BLaER1 treated with 17β-estradiol and CSF1 and Interleukin-3, amounts not matched to agents 10 nM and 100 nM (cell line): ENCODE measurements around the gene GRAMD2A.

ENCODE experiments used
- H3K27ac ChIP-seq, 11 experiments: shearing (Covaris generic); formaldehyde crosslinking; 2 replicates each; pipeline ENCODE4 v1.8.1; 2022
- H3K27me3 ChIP-seq, 11 experiments: shearing (Covaris generic); formaldehyde crosslinking; 2 replicates each; pipeline ENCODE4 v1.8.1; 2022
- H3K36me3 ChIP-seq, 11 experiments: shearing (Covaris generic); formaldehyde crosslinking; 2 replicates each; pipeline ENCODE4 v1.8.1; 2022
- H3K4me1 ChIP-seq, 10 experiments: shearing (Covaris generic); formaldehyde crosslinking; 2 replicates each; pipeline ENCODE4 v1.8.1; 2022
- H3K4me2 ChIP-seq, 11 experiments: shearing (Covaris generic); formaldehyde crosslinking; 2 replicates each; pipeline ENCODE4 v1.8.1; 2022
- H3K4me3 ChIP-seq, 10 experiments: shearing (Covaris generic); formaldehyde crosslinking; 2 replicates each; pipeline ENCODE4 v1.8.1; 2022
- H3K9ac ChIP-seq, 11 experiments: shearing (Covaris generic); formaldehyde crosslinking; 2 replicates each; pipeline ENCODE4 v1.8.1; 2022
- H3K9me3 ChIP-seq, 11 experiments: shearing (Covaris generic); formaldehyde crosslinking; replicated peaks in 1 of 11; 2 replicates each; pipeline ENCODE4 v1.8.1; 2022
- H4K20me1 ChIP-seq, 11 experiments: shearing (Covaris generic); formaldehyde crosslinking; 2 replicates each; pipeline ENCODE4 v1.8.1; 2022
- Cebpa-rat ChIP-seq, 11 experiments: shearing (Covaris generic); IDR thresholded peaks; 2 replicates each; pipeline ENCODE4 v1.8.1; 2022

GRAMD2A gene

GRCh38 chr15:72161361-72162132, 36.0 kb downstream of the GRAMD2A start:
- Histone ChIP-seq H3K9me3 (no peaks in the 10 kb centered on the region), H4K20me1 (no peaks in the 10 kb centered on the region), H3K9ac (no peak overlapping the region), H3K27ac (no peak overlapping the region), H3K27me3 (no peaks in the 10 kb centered on the region), H3K36me3 (no peaks in the 10 kb centered on the region), H3K4me1 (peaks cover 0 to 7% (median 0%) of the 10 kb centered on the region in 10 experiments; a peak in 4 of 20 replicates), H3K4me2 (no peak overlapping the region), H3K4me3 (no peak overlapping the region)
- no peak for TF ChIP-seq Cebpa-rat (IDR thresholded peaks at IDR 0.05)

DNA sequence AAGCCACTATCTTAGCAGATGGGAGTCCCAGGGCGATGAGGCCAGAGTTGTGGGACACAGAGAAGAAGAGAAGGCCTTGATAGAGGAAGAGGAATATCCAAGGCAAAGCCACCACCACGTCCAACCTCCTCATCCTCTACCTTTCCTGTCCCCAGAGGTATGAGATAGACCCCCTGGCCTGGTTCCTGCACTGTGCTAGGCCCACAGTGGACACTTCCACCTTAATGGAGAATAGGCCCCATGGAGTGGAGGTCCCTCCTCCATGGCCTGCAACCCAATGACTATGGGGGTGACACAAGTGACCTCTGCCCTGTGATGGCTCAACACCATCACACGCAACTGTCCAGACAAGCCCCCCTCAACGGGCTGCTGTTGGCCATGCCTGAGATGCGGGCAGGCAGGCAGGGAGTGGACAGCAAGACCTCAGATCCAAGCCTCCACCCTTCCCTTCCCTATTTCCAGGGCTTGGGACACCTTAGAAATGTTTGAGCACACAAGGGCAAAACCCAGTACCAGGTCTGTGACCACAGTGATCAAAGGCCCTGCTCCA, 36.8 kb downstream of the GRAMD2A start:
- no peak overlapping the region for H3K4me2 ChIP-seq
- H3K4me3 ChIP-seq = no peak overlapping the region
- H3K4me1 ChIP-seq = peaks cover 0 to 11% (median 0%) of the 10 kb centered on the region in 10 experiments; a peak in 5 of 20 replicates
- no peaks in the 10 kb centered on the region for H4K20me1 ChIP-seq
- H3K9ac ChIP-seq = no peak overlapping the region
- H3K27me3 ChIP-seq = no peaks in the 10 kb centered on the region
- no peaks in the 10 kb centered on the region for H3K36me3 ChIP-seq
- TF ChIP-seq Cebpa-rat (IDR thresholded peaks at IDR 0.05) = no peak
- no peak overlapping the region for H3K27ac ChIP-seq
- H3K9me3 ChIP-seq = no peaks in the 10 kb centered on the region

DNA sequence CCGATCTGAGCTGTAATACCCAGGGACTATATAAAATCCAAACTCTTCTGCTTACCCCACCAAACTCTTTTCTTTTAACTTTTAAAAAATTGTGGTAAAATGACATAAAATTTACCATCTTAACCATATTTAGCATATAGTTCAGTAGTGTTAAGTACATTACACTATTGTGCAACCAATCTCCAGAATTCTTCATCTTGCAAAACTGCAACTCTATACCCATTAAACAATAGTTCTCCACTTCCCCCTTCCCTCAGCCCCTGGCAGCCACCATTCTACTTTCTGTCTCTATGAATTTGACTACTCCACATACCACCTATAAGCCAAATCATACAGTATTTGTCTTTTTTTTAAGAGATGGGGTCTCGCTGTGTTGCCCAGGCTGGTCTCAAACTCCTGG, 40.7 kb downstream of the GRAMD2A start:
- H3K4me3 ChIP-seq = no peak overlapping the region
- no peaks in the 10 kb centered on the region for H3K27me3 ChIP-seq
- TF ChIP-seq Cebpa-rat (IDR thresholded peaks at IDR 0.05) = no peak

GRCh38 chr15:72155635-72156616, 41.7 kb downstream of the GRAMD2A start:
- H3K4me2 ChIP-seq = peak overlapping the region; percentile 23 to 73 (median 65); a peak in 21 of 22 replicates
- H4K20me1 ChIP-seq = no peaks in the 10 kb centered on the region
- no peaks in the 10 kb centered on the region for H3K9me3 ChIP-seq
- H3K9ac ChIP-seq = peak overlapping the region in 9 of 11 experiments; percentile 10 to 49 (median 35); a peak in 6 of 22 replicates
- H3K27ac ChIP-seq = peak overlapping the region in 2 of 11 experiments; percentile 11 to 27; a peak in 2 of 22 replicates
- H3K4me3 ChIP-seq = peak overlapping the region in 6 of 10 experiments; percentile 29 to 48 (median 39); a peak in 10 of 20 replicates
- no peaks in the 10 kb centered on the region for H3K36me3 ChIP-seq
- no peak for TF ChIP-seq Cebpa-rat (IDR thresholded peaks at IDR 0.05)
- H3K27me3 ChIP-seq = no peaks in the 10 kb centered on the region
- H3K4me1 ChIP-seq = peaks cover 0 to 11% (median 0%) of the 10 kb centered on the region in 10 experiments; a peak in 5 of 20 replicates

More for the DNA sequence above, 40.7 kb downstream of the GRAMD2A start:
- Histone ChIP-seq H3K36me3 (no peaks in the 10 kb centered on the region), H4K20me1 (no peaks in the 10 kb centered on the region), H3K9me3 (no peaks in the 10 kb centered on the region), H3K4me2 (no peak overlapping the region), H3K9ac (0 out of 22 replicates have a peak overlapping the region, but pooled peaks of 1 of the 11 experiments have one; percentile 39), H3K27ac (no peak overlapping the region), H3K4me1 (peaks cover 0 to 11% (median 0%) of the 10 kb centered on the region in 10 experiments; a peak in 5 of 20 replicates)

- Histone ChIP-seq H3K36me3 (no peaks in the 10 kb centered on the region), H3K27ac (no peak overlapping the region), H3K4me3 (no peak overlapping the region), H3K27me3 (no peaks in the 10 kb centered on the region), H3K4me1 (peaks cover 0 to 11% (median 0%) of the 10 kb centered on the region in 10 experiments; a peak in 5 of 20 replicates), H3K4me2 (peak overlapping the region in 4 of 11 experiments; percentile 65 to 73 (median 66); a peak in 5 of 22 replicates), H3K9me3 (no peaks in the 10 kb centered on the region), H4K20me1 (no peaks in the 10 kb centered on the region), H3K9ac (peak overlapping the region in 1 of 11 experiments; percentile 49; a peak in 1 of 22 replicates)
- TF ChIP-seq Cebpa-rat (IDR thresholded peaks at IDR 0.05) = no peak
Observed at GRCh38 chr15:72155003-72155621, 42.5 kb downstream of the GRAMD2A start.

GRCh38 chr15:72154316-72154715, 43.3 kb downstream of the GRAMD2A start:
- H3K9me3 ChIP-seq = no peaks in the 10 kb centered on the region
- H3K4me3 ChIP-seq = no peak overlapping the region
- H3K27ac ChIP-seq = no peak overlapping the region
- no peak overlapping the region for H3K4me2 ChIP-seq
- peaks cover 0 to 11% (median 0%) of the 10 kb centered on the region in 10 experiments; a peak in 5 of 20 replicates for H3K4me1 ChIP-seq
- H3K27me3 ChIP-seq = no peaks in the 10 kb centered on the region
- H4K20me1 ChIP-seq = no peaks in the 10 kb centered on the region
- H3K36me3 ChIP-seq = no peaks in the 10 kb centered on the region
- no peak for TF ChIP-seq Cebpa-rat (IDR thresholded peaks at IDR 0.05)
- no peak overlapping the region for H3K9ac ChIP-seq

DNA sequence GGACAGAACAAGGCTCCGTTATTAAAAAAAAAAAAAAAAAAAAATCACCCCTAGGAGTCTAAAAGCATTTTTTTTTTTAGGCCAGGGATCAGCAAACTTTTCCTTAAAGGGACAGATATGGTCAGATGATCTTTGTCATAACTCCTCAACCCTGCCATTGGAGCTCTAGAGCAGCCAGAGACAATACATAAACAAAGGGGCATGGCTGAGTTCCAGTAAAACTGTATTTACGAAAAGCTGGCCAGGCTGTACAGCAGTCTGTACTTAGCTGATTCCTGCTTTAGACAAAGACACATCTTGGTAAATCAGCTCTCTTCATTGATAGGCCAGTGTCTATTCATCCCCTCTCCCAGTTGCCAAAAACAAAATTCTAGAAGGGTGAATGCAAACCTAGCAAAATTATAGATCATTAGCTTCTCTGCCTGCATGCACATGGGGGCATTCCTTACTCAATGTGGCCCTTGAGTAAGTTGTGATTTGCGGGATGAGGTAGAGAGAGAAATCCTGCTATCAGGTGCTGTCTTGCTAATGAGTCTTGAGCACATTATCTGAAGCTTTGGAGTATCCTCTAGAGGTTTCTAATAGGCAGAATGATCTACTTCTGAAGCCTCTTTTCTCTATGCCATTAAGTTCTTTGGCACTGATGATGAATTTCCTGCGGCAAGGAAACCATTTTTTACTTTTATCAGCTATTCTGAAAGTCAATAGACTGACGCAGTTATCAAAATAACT, 44.2 kb downstream of the GRAMD2A start:
- TF ChIP-seq Cebpa-rat (IDR thresholded peaks at IDR 0.05) = no peak
- H4K20me1 ChIP-seq = no peaks in the 10 kb centered on the region
- H3K4me3 ChIP-seq = no peak overlapping the region
- no peak overlapping the region for H3K27ac ChIP-seq
- peaks cover 0 to 11% (median 0%) of the 10 kb centered on the region in 10 experiments; a peak in 5 of 20 replicates for H3K4me1 ChIP-seq
- no peaks in the 10 kb centered on the region for H3K36me3 ChIP-seq
- no peak overlapping the region for H3K4me2 ChIP-seq
- H3K9ac ChIP-seq = no peak overlapping the region
- H3K9me3 ChIP-seq = no peaks in the 10 kb centered on the region
- no peaks in the 10 kb centered on the region for H3K27me3 ChIP-seq

DNA sequence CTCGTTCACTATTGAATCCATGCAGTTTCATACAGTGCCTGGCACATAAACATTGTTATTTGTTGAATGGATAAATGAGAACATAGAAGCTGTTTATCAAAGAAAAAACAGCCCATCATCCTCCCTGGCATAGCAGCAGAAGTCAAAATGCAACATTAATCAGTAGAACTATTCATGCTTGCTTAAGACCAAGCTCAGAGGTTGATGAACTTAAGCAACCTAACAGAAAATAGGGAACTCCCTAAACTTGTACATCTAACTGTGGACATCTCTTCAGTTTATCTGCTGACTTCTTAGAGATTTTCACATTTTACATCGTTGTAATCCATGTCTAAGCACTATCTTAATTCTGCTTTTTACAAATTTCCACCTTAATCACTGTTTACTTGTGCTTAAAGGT, 50.2 kb downstream of the GRAMD2A start:
- Histone ChIP-seq H3K4me3 (no peak overlapping the region), H3K9me3 (no peaks in the 10 kb centered on the region), H3K4me2 (peak overlapping the region in 1 of 11 experiments; percentile 28; a peak in 1 of 22 replicates), H3K9ac (no peak overlapping the region), H3K36me3 (no peaks in the 10 kb centered on the region), H3K27ac (no peak overlapping the region), H4K20me1 (no peaks in the 10 kb centered on the region), H3K4me1 (peaks cover 0 to 14% (median 0%) of the 10 kb centered on the region in 10 experiments; a peak in 3 of 20 replicates), H3K27me3 (no peaks in the 10 kb centered on the region)
- TF ChIP-seq Cebpa-rat (IDR thresholded peaks at IDR 0.05) = no peak
